ENCODE results near the gene SEPTIN5. TPM values are rescaled to one million over a fixed set of nuclear protein-coding genes. Genes with fewer than 3 reads are reported as not detected.

The SEPTIN5 gene
- total and polyA plus RNA-seq, 9 of the 15 experiments (the other 6 are each of a cell fraction or from before 2014, with no cell fraction given) = 0.03 to 195 (median 119) TPM

DNA sequence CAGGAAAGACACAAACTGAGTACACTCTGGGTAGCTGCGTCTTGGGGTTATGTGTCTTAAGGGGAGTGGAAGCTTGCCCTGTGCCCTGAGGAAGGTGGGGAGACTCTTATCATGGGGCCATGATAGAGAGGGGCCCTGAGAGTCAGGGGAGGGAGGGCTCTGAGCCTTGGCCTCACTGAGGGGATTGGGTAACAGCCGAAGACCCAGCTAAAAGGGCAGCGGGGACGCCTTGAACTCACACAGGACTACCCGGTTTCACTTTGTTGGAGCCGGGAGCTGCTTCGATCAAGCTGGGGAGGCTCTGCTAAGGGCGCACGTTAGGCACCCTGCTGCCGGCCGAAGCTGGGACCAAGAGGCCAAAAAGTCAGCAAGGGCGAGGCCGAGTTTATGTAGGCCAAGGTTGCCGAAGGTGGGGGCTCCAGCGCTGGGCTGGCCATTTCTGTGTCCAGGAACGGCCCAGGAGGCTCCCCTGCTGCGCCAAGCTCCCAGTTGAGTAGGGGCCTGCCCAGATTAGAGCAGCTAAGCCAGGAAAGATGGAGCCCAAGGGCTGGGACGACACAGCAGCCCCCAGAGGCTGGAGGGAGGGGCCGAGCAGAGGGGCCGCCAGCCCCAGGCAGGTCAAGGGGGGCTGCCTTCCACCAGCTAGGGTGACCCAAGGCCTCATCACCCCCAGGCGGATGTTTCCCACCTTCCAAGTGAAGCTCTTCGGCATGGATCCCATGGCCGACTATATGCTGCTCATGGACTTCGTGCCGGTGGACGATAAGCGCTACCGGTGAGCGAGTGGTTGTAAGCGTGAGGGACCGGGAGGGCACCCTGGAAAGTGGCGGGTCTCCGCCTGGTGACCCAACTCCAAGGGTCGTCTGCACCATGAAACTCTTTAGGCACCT is 48.5 kb downstream of the SEPTIN5 start (continued):
- TF ChIP-seq, protein P1, sequence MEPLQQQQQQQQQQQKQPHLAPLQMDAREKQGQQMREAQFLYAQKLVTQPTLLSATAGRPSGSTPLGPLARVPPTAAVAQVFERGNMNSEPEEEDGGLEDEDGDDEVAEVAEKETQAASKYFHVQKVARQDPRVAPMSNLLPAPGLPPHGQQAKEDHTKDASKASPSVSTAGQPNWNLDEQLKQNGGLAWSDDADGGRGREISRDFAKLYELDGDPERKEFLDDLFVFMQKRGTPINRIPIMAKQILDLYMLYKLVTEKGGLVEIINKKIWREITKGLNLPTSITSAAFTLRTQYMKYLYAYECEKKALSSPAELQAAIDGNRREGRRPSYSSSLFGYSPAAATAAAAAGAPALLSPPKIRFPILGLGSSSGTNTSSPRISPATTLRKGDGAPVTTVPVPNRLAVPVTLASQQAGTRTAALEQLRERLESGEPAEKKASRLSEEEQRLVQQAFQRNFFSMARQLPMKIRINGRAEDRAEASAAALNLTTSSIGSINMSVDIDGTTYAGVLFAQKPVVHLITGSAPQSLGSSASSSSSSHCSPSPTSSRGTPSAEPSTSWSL (CRISPR knock-in tag; IDR thresholded peaks at IDR 0.05; ENCODE audit: borderline replicate concordance) = no peak
- TF ChIP-seq U2AF2 (optimal IDR thresholded peaks at IDR 0.05; ENCODE audit: low read depth, low read length) = no peak
- TF ChIP-seq NFIX (CRISPR knock-in tag; IDR thresholded peaks at IDR 0.05; ENCODE audit: low read depth) = no peak
- TF ChIP-seq, protein P2, sequence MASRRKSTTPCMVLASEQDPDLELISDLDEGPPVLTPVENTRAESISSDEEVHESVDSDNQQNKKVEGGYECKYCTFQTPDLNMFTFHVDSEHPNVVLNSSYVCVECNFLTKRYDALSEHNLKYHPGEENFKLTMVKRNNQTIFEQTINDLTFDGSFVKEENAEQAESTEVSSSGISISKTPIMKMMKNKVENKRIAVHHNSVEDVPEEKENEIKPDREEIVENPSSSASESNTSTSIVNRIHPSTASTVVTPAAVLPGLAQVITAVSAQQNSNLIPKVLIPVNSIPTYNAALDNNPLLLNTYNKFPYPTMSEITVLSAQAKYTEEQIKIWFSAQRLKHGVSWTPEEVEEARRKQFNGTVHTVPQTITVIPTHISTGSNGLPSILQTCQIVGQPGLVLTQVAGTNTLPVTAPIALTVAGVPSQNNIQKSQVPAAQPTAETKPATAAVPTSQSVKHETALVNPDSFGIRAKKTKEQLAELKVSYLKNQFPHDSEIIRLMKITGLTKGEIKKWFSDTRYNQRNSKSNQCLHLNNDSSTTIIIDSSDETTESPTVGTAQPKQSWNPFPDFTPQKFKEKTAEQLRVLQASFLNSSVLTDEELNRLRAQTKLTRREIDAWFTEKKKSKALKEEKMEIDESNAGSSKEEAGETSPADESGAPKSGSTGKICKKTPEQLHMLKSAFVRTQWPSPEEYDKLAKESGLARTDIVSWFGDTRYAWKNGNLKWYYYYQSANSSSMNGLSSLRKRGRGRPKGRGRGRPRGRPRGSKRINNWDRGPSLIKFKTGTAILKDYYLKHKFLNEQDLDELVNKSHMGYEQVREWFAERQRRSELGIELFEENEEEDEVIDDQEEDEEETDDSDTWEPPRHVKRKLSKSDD (conservative IDR thresholded peaks at IDR 0.05; ENCODE audit: low read length) = no peak
- TF ChIP-seq ZNF589 (CRISPR knock-in tag; IDR thresholded peaks at IDR 0.05; ENCODE audit: low read depth) = no peak
- no peak for TF ChIP-seq PCBP2 (IDR thresholded peaks at IDR 0.05; ENCODE audit: low read depth, low read length, poor library complexity, severe bottlenecking)
- TF ChIP-seq ZNF431 (CRISPR knock-in tag; IDR thresholded peaks at IDR 0.05) = no peak
- no peak for TF ChIP-seq ZNF75A (CRISPR knock-in tag; IDR thresholded peaks at IDR 0.05)
- no peak for TF ChIP-seq TRIM24 (IDR thresholded peaks at IDR 0.05)
- 0 out of 2 replicates have a peak, but pooled peaks have one; percentile 12 for TF ChIP-seq SMARCE1 (IDR thresholded peaks at IDR 0.05)
- no peak for TF ChIP-seq FOXJ2 (tag; IDR thresholded peaks at IDR 0.05)
- no peak for TF ChIP-seq ZNF586 (CRISPR knock-in tag; conservative IDR thresholded peaks at IDR 0.05)
- TF ChIP-seq SMARCA5 (IDR thresholded peaks at IDR 0.05) = no peak
- no peak for TF ChIP-seq ZNF79 (CRISPR knock-in tag; IDR thresholded peaks at IDR 0.05; ENCODE audit: low read depth)
- no peak for TF ChIP-seq ZNF764 (CRISPR knock-in tag; IDR thresholded peaks at IDR 0.05; ENCODE audit: low read depth)
- no peak for TF ChIP-seq ZNF23 (CRISPR knock-in tag; IDR thresholded peaks at IDR 0.05)
- TF ChIP-seq HOXB6 (CRISPR knock-in tag; IDR thresholded peaks at IDR 0.05; ENCODE audit: borderline replicate concordance) = no peak
- TF ChIP-seq, protein P3, sequence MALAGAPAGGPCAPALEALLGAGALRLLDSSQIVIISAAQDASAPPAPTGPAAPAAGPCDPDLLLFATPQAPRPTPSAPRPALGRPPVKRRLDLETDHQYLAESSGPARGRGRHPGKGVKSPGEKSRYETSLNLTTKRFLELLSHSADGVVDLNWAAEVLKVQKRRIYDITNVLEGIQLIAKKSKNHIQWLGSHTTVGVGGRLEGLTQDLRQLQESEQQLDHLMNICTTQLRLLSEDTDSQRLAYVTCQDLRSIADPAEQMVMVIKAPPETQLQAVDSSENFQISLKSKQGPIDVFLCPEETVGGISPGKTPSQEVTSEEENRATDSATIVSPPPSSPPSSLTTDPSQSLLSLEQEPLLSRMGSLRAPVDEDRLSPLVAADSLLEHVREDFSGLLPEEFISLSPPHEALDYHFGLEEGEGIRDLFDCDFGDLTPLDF (CRISPR knock-in tag; IDR thresholded peaks at IDR 0.05) = no peak
- TF ChIP-seq ZNF57 (CRISPR knock-in tag; IDR thresholded peaks at IDR 0.05) = peak; percentile 74; the same call in 1 of the 2 replicates
- TF ChIP-seq, protein P4, sequence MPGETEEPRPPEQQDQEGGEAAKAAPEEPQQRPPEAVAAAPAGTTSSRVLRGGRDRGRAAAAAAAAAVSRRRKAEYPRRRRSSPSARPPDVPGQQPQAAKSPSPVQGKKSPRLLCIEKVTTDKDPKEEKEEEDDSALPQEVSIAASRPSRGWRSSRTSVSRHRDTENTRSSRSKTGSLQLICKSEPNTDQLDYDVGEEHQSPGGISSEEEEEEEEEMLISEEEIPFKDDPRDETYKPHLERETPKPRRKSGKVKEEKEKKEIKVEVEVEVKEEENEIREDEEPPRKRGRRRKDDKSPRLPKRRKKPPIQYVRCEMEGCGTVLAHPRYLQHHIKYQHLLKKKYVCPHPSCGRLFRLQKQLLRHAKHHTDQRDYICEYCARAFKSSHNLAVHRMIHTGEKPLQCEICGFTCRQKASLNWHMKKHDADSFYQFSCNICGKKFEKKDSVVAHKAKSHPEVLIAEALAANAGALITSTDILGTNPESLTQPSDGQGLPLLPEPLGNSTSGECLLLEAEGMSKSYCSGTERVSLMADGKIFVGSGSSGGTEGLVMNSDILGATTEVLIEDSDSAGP (CRISPR knock-in tag; IDR thresholded peaks at IDR 0.05) = no peak
- no peak for TF ChIP-seq ZFPM2 (CRISPR knock-in tag; IDR thresholded peaks at IDR 0.05)
- TF ChIP-seq ZBTB7A (IDR thresholded peaks at IDR 0.05; ENCODE audit: borderline replicate concordance, control insufficient read depth, low read depth, low read length) = peak; percentile 12; the same call in 1 of the 2 replicates
